ENCODE results near the gene IRF5.

Gene IRF5

DNA sequence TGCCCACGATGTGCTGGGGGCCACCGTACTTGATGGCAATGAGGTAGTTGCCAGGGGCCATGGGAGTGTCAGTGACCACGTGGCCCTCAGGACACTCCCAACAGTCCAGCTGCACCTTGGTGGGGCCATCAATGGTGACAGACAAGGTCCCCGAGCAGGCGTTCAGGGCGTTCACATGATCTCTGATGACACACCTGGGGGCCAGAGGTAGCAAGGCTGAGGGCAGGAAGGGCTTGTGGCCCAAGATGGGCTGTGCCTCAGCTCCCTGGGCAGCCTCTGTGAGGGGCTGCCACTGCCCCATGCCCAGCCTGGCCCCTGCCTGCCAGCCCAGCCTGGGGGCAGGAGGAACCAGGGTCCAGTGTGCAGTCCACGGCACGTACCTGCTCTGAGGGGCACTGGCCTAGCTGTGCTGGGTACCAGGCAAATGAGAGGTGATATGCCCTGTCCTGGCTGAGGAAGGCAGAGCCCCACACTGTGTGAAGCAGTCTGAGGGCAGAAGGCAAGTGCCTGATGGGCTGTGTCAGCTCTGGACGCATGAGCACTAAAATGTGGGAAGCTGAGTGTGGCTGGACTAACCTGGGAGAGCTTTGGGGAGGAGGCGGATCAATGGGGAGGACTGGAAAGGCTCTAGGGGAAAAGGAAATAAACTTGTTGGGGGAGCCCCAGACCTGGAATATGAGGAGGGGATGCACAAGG lies 23.7 kb upstream of the IRF5 start:
- DNase-seq (ENCODE audit: low spot score): no peak
- TF ChIP-seq, protein P1, sequence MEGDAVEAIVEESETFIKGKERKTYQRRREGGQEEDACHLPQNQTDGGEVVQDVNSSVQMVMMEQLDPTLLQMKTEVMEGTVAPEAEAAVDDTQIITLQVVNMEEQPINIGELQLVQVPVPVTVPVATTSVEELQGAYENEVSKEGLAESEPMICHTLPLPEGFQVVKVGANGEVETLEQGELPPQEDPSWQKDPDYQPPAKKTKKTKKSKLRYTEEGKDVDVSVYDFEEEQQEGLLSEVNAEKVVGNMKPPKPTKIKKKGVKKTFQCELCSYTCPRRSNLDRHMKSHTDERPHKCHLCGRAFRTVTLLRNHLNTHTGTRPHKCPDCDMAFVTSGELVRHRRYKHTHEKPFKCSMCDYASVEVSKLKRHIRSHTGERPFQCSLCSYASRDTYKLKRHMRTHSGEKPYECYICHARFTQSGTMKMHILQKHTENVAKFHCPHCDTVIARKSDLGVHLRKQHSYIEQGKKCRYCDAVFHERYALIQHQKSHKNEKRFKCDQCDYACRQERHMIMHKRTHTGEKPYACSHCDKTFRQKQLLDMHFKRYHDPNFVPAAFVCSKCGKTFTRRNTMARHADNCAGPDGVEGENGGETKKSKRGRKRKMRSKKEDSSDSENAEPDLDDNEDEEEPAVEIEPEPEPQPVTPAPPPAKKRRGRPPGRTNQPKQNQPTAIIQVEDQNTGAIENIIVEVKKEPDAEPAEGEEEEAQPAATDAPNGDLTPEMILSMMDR (IDR thresholded peaks at IDR 0.05; ENCODE audit: extremely low read depth, missing control alignments): no peak

DNA sequence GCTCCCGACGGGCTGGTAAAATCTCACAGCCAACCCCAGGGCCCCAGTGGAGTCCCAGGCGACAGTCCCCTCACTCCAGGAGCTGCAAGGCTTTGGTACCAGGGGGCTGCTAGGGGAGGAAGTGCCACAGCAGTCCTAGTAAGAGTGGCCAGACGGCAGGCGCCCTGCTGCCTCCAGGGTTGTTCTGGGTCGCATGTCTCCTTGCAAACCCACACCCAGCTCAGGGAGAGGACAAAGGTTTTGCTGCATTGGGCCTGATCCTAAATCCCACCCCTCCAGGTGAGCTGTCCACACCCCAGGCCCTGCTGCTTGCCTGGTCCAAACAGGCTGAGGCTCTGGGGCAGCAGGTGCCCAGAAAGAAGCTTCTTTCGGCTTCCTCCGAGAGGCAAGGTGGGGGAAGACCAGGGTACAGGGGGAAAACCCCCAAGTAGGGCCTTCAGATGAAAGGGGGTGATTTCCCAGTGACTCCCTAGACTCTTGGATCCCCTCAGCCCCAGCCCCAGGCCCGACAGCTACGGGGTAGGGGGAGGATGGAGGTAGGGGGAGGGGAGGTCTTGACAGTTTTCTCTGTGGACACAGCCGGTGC lies 23.1 kb upstream of the IRF5 start:
- TF ChIP-seq, protein P1 (IDR thresholded peaks at IDR 0.05; ENCODE audit: extremely low read depth, missing control alignments): no peak
- DNase-seq (ENCODE audit: low spot score): peak; percentile 86

DNA sequence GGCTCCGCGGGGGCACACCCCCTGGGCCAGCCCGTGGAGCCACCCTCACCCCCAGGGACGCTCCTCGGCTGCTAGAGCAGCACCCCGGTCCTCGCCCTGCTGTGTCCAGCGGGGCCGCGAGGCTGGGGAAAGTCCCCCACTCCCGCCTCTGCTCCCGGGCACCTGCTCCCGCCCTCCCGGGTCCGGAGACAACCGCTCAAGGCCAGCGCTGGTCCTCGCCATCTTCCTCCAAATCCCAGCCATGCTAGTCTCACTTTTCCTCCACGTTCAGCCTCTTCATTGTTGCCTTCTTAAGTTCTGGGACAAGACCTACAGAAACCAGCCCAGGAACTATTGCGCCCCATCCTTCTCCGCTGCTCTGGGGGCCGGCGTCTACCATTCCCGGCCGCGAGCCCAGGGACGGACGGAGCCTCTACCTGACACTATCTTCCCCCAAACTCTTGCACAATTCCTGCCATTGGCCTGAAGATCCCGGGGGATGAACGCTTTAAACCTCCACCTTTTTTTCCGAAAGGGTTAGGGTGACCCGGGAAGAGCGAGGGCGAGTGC lies 22.4 kb upstream of the IRF5 start:
- TF ChIP-seq, protein P1 (IDR thresholded peaks at IDR 0.05; ENCODE audit: extremely low read depth, missing control alignments): no peak
- DNase-seq (ENCODE audit: low spot score): peak; percentile 53

DNA sequence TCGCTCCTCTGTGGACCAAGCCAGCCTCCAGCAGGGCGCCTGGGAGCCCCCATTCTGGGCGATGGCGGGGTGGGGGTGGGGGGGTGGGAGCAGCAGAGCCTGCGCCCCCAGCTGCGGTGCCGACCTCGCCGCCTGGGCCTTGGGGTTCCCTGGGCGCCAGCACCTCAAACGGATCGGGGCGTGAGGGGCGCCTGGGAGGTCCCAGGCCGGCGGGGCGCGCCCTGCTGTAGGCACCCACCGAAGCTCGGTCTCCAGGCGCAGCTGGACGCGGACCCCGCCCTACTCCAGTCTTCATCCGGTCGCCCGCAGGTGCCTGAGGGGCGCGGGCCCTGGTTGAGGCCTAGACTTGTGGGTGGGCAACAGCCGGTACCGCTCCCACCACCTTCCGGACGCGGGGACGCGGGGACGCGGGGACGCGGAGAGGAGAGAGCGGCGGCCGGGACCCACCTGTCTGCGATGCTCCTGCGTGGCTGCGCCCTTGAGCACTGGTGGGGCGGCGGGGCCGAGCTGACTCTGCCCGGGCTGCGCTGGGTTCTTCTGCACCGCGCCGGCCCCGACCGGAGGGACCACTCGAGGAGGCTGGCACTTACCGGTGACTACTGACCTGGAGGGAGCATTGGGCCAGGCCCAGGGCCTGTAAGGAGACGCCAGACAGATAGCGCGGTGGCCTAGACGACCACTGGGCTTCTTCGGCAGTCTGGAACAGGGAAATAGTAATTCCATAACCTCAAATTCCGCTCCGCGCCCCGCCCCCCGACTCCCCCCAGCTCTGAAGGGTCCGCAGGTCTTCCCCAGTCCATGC lies 21.7 kb upstream of the IRF5 start:
- no peak for DNase-seq (ENCODE audit: low spot score)
- TF ChIP-seq, protein P1 (IDR thresholded peaks at IDR 0.05; ENCODE audit: extremely low read depth, missing control alignments): no peak

DNA sequence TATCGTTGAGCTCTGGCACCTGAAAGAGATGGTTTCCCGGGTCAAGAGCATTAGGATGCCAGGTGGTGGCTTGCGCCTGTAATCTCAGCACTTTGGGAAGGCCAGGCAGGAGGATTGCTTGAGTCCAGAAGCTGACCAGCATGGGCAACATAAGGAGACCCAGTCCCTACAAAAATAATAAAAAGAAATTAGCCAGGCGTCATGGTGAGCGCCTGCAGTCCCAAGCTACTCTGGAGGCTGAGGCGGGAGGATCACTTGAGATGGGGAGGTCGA lies 21.1 kb upstream of the IRF5 start:
- no peak for DNase-seq (ENCODE audit: low spot score)
- TF ChIP-seq, protein P1 (IDR thresholded peaks at IDR 0.05; ENCODE audit: extremely low read depth, missing control alignments): no peak

DNA sequence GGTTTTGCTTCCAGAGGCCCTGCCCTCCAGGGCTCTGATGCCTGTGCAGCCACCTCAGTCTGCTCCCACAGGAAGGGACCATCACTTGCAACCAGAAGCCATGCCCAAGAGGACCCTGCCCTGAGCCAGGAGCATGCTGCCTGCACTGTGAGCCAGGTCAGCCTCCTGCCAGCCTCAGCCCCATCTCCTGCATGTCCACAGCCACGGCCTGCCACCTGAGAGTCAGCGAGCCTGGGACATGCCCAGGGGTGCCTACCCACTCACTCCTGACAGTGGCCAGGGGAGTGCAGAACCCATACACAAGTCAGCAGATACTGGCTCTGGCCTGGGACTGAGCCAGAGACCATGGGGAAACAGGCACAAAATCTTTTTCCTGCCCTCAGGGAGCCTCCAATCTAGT lies 20.6 kb upstream of the IRF5 start:
- no peak for DNase-seq (ENCODE audit: low spot score)
- TF ChIP-seq, protein P1 (IDR thresholded peaks at IDR 0.05; ENCODE audit: extremely low read depth, missing control alignments): no peak

Data from GM20000 (cell line).